Dermis microvascular lymphatic vessel endothelial cell (primary cell): ENCODE data around the gene ANKS1A. TPM values are rescaled to one million over a fixed set of nuclear protein-coding genes. Genes with fewer than 3 reads are reported as not detected.

ENCODE experiments used
- DNase-seq, 2 donors: peaks; one replicate each; pipeline versions ENCODE4 v3.0.0 to v3.0.0-alpha.2; 2010; ENCODE audit warnings: low read depth in 2 of 2
- total RNA-seq: library from RNA; depleted of rRNA; stranded (reverse); fragments of >200 nt; gene quantifications from 2 replicates; pipeline ENCODE4 v1.2.1, GENCODE V29; 2014

Gene ANKS1A
- total RNA-seq, 1 donor from 2014 or later: 20.0 TPM

DNA sequence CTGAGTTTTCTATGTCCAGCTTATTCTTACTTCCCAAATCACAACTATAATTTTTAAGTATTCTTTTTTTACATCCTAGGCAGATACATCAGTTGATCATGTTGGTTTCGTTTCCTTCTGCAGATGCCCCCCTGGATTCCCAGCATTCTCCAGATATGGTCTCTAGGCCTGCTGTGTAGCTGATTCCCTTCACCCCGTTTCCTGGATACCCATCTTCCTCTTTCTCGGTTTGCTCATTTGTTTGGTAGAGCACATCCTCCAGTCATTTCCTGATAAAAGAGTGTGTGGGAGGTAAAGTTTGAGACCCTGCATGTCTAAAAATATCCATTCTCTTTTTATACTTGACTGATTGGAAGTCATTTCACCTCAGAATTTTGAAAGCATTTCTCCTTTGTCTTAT, 66.4 kb downstream of the ANKS1A start:
- DNase-seq: peak; percentile 48 to 76

DNA sequence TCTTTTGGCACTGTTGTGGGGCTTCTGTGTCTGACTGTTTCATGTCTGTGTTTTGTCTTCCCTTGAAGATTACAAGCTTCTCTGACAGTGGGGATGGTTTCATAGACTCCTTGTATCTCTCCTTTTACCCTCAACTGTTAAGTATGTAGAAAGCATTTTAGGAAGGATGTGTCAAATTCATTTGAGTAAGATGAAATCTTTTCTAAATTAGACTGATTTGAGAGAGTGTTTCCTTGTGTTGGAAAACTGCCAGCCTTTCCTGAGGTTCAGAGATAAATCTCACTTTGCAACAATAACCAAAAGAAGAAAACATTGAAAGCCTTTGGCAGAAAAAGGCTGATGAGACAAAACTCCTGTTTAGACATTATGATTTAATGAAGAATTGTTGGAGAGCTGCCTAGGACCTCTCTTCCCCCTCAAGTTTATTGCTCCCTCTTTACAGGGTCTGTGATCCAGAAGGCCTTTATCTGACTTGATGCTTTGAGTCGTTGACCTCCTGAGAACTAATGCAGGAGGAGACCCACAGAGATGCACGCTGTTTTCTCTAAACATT, 68.3 kb downstream of the ANKS1A start:
- peak in 1 of 2 donors; percentile 36 for DNase-seq

DNA sequence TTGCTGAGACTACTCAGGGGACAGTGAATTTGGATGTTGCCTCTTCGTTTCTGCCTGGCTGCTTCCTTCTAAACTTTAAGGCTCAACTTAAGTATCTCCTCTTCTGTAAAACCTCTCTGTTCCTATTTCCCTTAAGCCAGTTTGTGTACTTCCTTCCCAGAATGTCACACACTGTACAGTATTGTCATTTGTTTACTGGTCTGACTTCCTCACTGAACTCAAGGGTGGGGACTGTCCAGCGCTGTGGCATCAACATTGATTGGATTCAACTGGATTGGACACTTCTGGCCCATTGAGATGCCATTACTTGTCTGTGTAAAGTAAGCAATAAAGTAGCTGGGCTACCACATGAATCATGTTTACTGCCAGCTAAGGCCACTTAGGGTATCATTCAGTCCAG, 69.7 kb downstream of the ANKS1A start:
- DNase-seq: no peak

DNA sequence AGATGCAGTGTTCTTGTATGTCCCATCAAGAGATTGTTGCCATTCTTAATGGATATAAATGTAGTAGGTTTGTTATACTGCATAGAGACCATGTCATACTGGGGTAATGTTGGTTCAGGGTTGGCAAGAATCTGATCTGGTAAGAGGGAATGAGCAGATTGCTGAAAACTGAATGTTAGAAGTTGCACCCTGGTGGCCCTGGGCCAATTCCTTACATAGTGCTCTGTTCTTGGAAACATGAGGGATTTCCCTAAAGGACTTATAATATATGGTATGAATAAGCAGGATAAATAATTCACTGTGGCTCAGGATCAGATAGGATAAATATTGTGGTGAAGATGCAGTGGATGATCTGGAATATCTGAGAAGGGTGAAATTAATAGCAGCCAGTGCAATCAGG, 70.2 kb downstream of the ANKS1A start:
- no peak for DNase-seq

DNA sequence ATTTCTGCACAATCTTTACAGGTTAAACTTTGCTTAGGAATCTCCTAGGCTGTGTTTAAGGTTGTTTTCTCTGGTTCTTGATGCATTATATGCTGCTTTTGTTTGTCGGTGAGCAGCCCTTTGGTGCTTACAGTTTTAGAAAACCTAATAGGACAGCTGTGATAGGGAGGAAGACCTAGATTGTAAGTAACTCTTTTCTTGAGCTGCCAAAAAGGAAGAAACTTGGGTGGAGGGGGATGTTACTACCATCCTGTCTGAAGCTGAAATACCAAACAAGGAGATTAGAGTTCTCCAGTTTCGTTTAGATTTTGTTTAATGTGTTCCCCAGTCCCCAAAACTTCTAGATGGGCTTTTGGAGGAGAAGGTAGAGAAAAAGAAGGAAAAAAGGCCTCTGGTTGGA, 72.0 kb downstream of the ANKS1A start:
- DNase-seq: no peak

DNA sequence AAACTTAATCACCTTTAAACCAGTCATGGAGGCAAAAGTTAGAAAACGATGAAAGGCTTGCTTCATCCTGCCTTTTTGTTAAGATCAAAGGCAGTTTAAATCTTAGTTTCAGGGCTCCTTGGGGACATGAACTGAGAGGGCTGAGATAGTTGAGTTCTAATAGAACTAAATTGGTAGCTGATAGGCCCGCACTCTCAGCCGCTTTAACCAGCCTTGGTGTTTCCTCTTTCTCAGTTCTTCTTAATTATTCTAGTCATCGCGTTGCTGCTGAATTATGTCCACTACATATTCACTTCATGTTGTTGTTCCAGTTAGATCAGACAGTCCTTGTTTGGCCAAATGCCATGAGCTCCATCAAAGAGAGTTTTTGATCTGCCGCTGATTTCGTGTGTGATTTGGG, 72.5 kb downstream of the ANKS1A start:
- DNase-seq: no peak

DNA sequence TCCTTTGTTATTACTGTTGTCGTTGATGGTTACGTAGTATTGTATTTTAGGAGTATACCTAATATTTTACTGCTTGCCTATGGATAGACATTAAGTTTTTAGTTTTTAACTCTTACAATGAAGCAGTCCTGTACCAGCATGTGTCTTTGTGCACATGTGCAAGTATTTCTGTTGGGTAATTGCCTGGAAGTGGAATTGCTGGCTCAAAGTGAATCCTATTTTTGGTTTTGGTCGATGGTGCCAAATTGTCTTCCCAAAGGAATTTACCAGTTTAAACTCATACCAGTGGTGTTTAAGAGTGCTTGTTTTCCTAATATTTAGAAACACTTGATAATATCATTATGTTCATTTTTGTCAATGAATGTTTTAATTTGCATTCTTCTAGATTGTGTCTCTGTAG, 75.5 kb downstream of the ANKS1A start:
- no peak for DNase-seq

DNA sequence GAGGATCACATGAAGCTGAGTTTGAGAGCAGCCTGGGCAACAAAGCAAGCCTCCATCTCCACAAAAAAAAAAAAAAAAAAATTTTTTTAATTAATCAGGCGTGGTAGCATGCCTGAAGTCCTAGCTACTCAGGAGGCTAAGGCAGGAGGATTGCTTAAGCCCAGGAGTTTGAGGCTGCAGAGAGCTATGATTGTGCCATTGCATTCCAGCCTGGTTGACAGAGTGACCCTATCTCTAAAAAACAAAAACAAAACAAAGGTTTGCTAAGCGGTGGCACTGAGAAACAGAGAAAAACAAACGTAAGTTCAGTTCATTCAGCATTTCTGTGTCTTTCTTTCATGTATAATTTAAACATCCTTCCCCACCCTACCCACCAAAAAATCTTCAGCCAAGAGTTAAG, 78.4 kb downstream of the ANKS1A start:
- no peak for DNase-seq

DNA sequence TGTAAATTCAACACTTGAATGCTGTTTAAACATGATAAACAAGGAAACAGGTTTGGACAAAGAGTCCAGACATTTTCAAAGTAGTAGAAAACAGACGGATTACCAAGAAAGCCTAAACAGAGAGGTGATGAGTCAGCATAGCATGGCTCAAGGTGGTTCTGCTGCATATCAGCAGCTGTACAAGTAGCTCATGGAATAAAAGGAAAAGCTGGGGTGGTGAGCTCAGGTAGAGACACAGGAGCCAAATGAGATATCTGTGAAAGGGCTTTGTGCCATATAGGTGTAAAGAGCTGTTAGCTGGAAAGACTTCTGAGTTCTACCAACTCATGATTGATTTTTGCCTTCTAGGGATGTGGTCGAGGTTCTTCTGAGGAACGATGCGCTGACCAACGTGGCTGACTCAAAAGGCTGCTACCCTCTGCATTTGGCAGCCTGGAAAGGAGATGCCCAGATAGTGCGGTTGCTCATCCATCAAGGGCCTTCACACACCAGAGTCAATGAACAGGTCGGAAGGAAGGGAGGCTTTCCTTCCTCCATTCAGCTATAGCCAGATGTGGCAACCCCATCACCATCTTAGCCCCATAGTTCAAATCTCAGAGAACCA, 80.7 kb downstream of the ANKS1A start:
- no peak for DNase-seq

DNA sequence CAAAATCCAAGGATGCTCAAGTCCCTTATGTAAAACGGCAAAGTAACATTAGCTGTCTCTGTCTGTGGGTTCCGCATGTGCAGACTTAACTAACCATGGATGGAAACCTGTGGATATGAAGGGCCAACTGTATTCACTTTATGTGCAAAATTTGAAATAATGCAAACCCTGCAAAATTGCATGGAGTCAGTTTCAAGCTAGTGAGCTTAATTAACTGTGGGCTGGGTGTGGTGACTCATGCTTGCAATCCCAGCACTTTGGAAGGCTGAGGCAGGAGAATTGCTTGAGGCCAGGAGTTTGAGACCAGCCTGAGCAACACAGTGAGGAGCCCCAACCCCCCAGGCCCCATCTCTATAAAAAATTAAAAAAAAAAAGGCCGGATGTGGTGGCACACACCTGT, 81.4 kb downstream of the ANKS1A start:
- DNase-seq: no peak

DNA sequence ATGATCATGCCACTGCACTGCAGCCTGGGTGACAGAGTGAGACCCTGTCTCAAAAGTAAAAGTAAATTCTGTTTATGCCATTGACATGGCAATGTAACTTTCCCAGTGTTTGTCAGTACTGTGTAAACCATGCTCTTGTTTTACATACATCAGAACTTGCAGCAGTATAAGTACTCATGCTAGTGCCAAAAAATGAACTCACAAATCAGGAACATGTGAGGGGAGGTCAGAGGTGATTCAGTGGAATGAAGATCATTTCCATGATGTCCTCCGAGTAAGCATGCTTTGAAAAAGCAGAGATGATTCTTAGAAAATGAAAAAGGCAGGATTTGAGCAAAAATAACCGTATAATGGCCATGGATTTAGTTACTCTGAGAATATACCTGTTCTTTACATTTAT, 81.9 kb downstream of the ANKS1A start:
- peak in 1 of 2 donors; percentile 43 for DNase-seq

DNA sequence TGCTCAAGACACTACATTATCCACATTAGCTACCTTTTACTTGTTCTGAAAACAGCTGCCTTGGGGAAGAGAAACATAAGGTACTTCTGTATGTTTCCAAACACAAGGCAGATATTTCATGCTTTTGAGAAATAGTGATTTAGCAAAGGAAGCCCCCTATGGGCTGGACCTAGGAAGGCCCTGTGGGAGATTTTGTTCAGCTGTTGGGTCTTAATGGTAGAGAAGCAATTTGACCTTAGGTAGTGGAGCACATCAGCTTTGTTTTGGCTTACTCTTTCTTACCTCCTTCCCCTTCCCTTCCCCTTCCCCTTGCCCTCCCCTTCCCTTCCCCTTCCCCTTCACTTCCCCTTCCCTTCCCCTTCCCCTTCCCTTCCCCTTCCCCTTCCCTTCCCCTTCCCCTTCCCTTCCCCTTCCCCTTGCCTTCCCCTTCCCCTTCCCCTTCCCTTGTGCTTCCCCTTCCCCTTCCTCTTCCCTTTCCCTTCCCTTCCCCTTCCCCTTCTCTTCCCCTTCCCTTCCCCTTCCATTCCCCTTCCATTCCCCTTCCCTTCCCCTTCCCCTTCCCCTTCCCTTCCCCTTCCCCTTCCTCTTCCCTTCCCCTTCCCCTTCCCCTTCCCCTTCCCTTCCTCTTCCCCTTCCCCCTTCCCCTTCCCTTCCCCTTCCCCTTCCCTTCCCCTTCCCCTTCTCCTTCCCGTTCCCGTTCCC, 84.6 kb downstream of the ANKS1A start:
- DNase-seq: peak in 1 of 2 donors; percentile 42

DNA sequence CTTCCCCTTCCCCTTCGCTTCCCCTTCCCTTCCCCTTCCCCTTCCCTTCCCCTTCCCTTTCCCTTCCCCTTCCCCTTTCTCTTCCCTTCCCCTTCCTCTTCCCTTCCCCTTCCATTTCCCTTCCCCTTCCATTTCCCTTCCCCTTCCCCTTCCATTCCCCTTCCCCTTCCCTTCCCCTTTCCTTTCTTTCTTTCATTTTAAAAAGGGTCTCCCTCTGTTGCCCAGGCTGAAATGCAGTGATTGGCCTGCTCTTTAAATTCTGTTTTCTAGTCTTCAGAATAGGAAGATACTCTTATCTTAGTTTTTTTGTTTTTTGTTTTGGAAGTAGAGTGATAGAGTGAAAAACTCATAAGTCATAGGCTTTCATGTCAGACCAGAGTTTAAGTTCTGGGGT, 85.2 kb downstream of the ANKS1A start:
- no peak for DNase-seq

DNA sequence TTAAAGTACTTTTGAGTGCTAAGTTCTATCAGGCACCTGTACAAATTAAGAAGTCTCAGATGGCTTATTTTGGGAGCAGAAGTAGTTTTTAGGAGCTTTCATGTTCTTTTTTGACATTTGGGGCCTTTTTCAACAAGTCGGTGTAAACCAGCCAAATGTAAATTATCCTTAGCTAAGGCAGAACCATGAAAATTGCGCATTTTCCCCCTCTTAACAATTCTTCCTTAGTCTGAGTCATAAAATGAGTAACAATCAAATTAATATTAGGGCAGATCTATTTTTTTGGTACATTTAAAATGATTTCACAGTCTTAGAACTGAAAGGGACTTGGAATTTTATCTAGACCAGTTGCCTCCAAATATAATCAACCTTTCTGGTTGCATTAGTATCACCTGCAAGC, 87.2 kb downstream of the ANKS1A start:
- DNase-seq: no peak

DNA sequence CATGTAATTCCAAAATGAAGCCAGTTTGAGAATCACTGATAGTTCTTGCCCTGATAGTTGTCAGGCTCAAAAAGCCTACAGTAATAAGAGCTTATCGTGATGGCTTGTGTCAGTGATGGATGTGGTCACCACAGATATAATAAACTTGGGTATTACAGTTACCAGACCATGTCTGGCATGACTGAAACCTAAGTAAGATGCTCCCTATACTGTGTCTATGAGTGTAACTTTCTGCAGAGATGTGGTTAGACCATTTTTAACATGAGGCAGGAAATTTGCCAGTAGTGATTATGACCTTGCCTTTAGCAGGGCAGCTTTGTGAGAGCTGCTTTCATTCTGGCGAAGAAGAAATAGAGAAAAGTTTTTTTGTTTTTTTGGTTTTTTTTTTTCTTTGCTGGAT, 90.2 kb downstream of the ANKS1A start:
- DNase-seq: no peak

DNA sequence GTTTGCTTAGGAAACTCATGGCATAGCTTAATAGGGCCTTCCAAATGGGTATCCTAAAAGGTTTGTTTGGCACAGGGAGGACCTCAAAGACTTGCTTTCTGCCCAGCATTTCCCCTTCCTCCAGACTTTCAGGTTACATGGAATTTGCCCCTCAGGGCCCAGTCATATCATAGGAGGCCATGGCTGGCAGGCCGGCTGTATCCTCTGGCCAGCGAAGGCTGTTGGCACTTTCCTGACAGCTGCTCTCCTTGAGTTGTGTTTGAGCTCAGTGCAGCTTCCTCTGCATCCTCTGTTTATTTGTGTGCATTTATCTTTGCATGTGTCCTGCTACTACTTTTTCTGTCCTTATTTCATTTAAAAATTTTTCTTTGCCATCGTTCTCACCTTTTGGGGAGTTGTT, 90.9 kb downstream of the ANKS1A start:
- DNase-seq: no peak

DNA sequence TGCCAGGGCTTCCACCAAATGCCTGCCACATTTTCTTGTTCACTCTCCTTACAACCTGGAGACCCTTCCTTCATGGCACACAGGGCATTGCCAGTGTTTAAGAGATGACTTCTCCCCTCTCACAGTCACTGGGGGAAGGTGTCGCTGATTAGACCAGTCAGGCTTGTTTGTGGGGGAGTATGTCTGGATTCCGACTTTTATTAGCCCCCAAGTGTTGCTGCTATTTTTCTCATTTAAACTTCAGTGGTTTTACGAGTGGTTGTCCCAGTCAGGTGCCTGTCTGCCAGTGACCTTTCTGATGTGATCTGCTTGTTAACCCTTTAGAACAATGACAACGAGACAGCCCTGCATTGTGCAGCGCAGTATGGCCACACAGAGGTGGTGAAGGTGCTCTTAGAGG, 92.3 kb downstream of the ANKS1A start:
- no peak for DNase-seq

DNA sequence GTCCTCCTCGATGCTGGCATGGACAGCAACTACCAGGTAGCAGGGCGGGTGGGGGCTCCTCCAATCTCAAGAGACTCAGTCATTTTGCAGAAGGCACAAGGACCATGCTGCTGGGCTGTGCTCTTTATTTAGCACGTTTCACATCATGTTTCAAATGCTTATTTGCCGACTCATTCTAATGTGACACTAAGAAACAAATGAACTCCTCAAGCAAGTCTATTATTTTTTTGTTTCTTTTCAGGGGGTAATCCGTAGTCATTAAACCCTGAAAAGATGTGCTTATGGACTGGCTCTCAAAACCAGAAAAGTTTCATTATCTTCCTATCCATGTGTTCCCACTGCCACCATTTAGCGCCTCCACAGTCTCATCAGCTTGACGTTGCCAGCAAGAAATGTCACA, 92.9 kb downstream of the ANKS1A start:
- DNase-seq: no peak

DNA sequence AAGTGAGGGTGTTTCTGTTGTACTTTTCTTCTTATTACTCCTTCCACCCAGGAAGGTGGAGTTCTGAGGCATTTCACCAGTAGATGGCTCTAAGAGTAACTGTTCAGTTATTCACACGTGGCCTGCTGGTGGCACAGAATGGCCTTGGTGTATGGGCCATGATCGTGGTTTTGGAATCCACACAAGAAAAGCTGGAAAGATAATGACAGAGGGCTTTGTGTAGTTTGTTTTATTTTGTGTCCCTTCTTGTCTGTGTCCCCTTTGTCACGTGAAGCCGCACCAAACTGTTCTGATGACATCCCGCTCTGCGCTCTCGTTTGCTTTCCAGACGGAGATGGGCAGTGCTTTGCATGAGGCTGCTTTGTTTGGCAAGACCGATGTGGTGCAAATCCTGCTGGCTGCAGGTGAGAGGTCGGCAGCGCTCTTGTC, 93.4 kb downstream of the ANKS1A start:
- DNase-seq: peak in 1 of 2 donors; percentile 43

DNA sequence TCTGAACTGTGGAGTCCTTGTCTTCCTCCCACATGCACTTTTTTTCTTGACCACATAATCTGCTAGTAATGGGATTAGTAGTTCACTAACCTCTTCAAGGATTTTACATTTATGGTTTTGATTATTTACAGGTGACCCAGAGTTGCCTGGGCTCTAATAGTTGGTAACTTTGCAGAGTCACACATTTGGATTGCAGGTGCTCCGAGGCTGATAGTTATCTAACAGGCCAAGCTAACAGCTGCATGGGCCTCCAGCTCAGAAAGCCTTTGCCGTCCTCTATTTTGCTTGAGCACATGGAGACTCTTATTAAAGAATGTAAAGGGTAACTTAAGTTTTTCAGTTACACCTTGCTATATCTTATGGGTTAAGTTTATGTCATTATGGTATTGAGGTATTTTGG, 95.4 kb downstream of the ANKS1A start:
- DNase-seq: no peak

DNA sequence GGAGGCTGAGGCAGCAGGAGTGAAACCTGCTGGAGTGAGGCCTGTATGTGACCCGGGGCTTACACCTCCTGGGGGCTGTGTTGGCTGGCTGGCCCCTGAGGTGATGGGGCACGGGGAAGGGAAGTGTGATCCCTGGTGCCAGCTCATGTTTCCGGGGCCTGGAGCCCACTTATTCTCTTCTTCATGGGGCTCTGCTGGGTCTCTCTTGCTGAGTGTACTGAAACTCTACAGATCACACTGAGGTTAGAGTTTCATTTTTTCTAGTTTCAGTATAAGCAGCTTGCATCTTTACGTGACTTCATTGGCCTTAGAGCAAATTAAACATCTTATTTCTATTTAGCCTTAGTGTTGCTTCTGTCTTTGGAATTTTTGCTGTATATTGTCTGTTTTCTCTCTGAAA, 96.2 kb downstream of the ANKS1A start:
- no peak for DNase-seq

DNA sequence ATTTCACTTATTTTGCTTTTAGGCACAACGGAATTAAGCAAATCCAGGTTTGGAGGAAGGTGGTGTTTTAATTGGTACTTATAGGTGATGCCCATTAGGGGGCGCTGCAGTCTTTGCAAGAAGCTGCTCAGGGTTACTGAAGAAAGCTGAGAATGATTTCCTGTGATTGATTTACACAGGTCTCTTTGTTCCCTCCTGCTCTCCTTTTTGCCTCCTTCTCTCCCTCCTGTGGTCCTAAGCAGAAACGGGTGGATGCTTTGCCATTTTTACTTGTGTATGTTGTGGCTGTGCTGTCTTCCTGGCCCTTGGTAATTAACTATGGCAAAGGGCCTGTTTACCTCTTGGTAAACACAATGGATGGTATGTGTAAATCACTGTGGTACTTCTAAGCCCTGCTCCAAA, 97.8 kb downstream of the ANKS1A start:
- peak; percentile 80 to 91 for DNase-seq

DNA sequence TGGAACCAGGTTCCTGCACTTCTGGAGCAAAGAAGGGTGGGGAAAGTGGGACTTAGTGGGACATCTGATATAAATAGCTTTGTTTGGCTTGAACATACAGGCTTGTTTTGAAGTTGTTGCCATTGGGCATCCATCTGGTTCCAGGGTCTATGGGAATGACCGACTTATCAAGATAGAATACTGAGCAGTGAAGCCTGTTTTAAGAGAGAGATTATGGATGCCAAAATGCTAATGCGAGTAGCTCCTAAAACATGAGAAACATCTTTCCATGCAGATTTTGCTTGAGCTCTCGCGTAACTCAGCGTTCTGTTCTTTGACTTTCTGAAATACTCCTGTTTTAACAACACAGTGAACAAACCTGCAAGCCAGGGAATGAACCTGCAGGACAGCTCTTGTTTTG, 98.5 kb downstream of the ANKS1A start:
- no peak for DNase-seq
